HG03565 (cell line): ENCODE data around the gene CEL.
"Not testable (repeated sequence)": the region's sequence is repeated elsewhere in the genome, so short reads cannot be mapped to it uniquely, and the experiment has no call there.

ENCODE experiments used
- ATAC-seq: cut with Tn5 transposase; IDR thresholded peaks from one replicate; pipeline ENCODE4 v1.9.1; 2021; ENCODE audit warnings: mild to moderate bottlenecking, moderate library complexity; ENCODE audit not compliant: unreplicated experiment

The CEL gene

DNA sequence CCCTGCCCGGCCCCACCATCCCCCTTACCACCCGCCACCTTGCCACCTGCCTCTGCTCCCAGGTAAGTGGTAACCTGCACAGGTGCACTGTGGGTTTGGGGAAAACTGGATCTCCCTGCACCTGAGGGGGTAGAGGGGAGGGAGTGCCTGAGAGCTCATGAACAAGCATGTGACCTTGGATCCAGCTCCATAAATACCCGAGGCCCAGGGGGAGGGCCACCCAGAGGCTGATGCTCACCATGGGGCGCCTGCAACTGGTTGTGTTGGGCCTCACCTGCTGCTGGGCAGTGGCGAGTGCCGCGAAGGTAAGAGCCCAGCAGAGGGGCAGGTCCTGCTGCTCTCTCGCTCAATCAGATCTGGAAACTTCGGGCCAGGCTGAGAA is at the start of gene CEL:
Gene CEL, plus strand, starts transcription at position 218 of the 382 bp plus-strand sequence. Its CDS starts 22 bp downstream, at position 240.
- ATAC-seq, result not testable (repeated sequence)

DNA sequence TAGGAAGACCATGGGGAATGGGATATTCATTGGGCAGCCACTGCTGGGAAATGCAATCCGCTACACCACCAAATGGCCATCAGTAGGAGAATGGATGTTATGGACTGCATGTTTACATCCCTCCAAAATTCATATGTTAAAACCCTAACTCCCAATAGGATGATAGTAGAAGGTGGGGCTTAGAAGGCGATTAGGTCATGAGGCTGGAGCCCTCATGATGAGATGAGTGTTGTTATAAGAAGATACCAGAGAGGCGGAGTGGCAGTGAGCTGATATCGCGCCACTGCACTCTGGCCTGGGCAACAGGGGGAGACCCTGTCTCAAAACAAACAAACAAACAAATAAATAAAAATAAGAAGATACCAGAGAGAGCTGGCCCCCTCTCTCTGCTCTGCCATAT is 47.1 kb upstream of the CEL start:
- no peak for ATAC-seq

DNA sequence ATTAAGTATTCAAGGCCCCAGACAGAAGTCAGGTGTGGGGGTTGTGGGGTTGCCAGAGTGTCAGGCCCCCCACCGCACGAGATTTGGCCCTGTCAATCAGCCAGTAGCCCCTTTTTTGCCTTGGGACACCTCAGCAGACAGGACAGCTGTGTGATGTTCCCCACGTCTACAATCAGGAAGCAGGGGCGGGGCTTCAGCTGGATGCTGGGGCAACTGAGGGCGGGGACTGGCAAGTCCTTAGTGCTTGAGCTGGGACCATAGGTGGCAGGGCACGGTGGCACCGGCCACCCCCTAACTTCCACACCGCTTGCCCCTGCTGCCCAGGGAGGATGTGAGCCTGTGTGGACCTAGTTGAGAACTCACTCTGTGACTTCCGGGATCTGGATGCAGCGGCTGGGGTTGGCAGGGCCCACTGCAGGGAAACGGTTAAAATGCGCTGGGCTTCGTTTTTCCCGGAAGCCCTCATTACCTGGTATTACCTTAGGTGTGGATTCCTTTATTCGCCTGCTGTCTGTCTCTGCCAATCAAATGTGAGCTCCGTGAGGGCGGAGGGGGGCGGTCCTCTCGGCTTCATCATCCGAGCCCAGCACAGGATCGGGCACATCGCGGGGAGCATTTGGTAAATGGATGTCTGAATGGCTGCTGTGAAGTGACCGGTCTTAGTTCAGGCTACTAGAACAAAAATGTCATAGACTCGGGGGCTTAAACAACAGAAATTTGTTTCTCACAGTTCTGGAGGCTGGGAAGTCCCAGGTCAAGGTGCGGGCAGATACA is 38.5 kb upstream of the CEL start:
- ATAC-seq, result no peak

DNA sequence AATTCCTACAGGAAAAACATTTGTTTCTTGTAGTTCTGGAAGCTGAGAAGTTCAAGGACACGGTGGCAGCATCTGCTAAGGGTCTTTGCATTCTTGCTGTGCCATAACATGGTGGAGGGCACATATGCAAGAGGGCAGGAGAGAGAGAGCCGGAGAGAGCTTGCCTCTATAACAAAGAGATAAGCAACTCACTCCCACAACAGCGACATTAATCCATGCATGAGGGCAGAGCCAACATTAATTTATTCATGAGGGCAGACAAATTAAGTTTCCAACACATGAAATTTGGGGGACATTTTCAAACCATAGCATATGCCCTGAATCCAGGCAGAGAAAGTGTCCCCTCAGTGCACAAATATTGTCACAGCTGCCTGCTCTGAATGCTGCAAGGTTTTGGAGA is 35.4 kb upstream of the CEL start:
- no peak for ATAC-seq

DNA sequence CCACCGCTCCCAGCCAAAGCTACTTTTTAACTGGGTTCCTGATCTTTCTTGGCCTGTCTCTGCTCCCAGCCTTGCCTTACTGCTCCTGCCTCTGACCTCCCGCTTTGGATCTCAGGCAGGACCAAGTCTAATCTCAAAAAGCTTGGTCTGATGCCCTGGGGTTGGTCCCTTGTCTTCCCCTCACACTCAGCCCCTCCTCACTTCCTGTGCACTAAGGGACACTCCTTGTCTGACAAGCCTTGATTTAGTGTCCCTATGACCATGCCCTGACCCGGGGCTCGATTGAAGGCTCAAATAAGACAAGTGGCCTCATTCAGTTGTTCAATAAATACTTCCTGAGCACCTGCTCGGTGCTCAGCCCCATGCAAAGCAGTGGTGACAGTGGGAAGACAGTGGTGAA is 34.6 kb upstream of the CEL start:
- no peak for ATAC-seq

DNA sequence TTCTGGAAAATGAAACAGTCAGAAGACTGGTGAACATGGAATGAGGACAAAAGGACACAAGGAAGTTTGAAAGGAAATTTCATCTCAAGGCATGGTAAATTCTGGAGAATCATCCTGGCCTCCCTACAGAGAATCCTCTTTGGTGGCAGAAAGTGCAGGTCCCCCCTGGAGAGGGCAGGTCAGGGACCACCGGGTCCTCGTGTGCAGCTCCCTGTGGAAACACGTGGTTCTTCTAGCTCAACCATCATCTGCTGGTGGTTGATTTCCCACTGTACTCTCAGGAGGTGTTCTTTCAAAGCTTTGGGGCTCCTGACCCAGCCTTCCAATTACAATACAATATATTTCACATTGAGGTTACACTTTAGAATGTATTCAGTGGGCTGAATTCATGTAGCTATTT is 33.6 kb upstream of the CEL start:
- ATAC-seq, result no peak

DNA sequence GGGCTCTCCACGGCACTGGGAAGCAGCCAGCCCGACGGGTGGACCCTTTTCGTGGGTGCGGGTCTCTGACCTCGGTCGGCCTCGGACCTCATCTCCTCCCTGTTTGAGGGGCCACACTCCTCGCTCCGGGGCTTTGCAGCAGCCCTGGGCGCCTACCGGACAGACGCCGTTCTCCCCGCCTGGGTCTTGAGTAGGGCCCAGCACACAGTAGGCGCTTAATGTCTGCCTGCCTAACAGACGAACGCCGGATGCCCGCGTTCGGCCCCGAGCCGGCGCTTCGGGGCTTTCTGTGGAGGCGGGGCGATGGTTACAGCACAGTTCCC is 31.8 kb upstream of the CEL start:
- no peak for ATAC-seq

DNA sequence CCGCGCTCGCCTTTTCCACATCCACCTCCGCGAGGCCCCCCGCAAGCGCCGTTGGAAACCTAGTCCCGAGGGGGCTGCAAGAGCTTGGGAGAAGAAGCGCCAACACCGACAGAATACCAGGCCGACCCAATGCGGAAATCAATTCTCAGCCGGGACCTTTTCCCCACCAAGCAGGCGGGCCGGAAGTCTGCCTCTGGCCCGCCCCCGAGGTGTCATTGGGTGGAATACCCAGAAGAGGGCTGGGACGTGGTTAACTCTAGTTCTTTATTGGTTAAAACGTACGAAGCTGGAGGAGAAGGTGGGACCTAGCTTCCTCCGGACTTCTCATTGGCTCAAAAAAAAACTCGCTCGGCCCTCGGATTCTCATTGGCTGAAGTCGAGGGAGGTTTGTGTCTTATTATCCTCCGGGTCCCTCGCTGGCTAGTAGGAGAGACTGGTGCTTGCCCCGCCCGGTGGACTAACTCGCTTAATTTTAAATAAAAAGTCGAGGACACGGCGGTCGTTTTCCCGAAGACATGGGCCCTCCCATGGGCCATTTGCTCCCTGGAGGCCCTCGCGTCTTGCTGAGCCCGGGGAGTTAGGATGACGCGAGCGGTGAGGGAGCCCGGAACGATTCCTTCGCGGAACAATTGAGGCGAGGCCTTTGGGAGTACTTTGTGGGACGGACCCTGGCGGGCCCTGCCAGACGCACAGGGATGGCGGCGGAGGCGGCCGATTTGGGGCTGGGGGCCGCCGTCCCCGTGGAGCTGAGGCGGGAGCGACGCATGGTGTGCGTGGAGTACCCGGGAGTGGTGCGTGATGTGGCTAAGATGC is 31.3 kb upstream of the CEL start, which contains the start of gene GTF3C5:
Gene GTF3C5, plus strand, starts transcription at position 681 of the 813 bp plus-strand sequence. Its CDS starts 15 bp downstream, at position 696.
- ATAC-seq, result peak; percentile 92

DNA sequence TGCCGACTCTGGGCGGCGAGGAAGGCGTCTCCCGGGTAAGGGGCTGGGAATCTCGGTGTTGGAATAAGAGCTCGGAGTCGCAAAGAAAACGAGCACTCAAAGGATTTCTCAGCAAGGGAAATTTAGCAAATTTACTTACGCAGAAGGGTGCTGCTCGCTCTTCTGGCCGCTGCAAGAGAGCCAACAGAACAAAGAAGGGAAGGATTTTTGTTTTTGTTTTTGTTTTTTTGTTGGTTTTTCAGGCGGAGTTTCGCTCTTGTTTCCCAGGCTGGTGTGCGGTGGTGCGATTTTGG is 30.7 kb upstream of the CEL start:
- ATAC-seq, result no peak

DNA sequence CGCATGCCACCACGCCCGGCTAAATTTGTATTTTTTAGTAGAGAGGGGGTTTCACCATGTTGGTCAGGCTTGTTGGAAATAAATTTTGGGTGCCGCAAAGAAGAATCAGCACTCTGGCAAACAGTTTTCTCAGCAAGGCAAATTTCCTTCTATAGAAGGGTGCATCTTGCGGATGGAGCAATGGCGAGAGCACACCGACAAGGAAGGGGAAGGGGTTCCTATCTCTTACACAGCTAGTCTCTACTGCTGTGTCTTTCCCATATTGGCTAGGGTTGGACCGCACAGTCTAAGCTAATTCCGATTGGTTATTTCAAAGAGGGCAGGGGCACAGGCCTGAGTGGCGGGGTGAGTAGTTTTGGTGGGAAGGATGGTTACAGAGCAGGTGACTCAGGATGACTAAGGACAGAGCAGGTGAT is 30.3 kb upstream of the CEL start:
- no peak for ATAC-seq

DNA sequence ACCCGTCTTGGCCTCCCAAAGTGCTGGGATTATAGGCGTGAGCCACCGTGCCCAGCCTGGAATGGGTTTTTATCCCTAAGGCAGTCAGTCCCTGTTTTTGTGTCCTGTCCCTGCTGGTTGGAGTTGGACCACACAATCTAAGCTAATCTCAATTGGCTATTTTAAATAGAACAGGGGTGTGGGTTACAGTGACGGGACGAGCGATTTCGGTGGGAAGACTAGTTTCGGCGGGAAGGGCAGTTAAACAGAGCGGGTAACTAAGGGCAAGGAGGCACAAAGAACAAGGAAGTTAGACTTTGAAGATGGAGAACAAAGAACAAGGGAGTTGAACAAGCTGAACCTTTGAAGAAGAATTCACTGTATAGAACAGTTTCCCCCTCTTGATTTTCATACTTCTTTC is 29.6 kb upstream of the CEL start:
- ATAC-seq, result no peak

DNA sequence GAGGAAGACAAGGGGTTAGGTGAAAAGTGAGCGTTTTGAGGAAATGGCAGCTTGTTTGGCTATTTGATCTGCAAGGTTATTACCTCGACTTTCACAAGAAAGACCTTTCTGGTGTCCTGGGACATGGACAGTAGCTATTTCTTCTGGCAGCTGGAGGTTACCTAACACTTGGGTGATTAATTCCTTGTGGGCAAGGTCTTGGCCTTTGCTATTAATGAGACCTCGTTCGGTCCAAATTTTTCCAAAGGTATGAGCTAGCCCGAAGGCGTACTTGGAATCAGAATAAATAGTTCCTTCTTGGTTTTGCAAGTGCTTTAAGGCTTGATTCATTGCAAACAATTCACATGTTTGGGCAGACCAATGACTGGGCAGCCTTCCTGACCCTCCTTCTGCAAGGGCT is 26.1 kb upstream of the CEL start:
- ATAC-seq, result no peak

DNA sequence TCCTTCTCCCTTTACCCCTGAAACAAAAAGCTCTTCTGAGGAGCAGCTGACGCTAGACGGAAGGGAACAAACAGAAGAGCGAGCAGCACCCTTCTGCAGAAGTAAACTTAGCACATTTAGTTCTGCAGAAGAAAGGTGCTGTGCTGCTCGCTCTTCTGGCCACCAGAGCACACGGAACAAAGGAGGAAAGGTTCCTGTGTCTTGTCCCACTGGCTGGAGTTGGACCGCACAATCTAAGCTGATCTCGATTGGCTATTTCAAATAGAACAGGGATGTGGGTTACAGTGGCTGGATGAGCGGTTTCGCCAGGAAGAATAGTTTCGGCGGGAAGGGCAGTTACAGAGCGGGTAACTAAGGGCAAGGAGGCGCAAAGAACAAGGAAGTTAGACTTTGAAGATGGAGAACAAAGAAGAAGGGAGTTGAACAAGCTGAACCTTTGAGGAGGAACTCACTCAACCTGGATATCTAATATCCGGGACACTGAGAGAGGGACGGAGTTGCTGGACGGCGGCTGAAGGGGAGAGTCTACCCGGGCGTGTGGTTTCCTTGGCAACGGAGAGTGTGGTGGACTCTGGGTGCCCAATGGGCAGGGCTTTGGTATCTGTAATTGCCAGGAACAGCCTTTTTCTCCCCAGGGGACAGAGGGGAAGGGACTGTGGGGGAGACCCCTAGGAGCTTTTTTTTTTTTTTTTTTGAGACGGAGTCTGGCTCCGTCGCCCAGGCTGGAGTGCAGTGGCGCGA is 23.8 kb upstream of the CEL start:
- ATAC-seq, result no peak

DNA sequence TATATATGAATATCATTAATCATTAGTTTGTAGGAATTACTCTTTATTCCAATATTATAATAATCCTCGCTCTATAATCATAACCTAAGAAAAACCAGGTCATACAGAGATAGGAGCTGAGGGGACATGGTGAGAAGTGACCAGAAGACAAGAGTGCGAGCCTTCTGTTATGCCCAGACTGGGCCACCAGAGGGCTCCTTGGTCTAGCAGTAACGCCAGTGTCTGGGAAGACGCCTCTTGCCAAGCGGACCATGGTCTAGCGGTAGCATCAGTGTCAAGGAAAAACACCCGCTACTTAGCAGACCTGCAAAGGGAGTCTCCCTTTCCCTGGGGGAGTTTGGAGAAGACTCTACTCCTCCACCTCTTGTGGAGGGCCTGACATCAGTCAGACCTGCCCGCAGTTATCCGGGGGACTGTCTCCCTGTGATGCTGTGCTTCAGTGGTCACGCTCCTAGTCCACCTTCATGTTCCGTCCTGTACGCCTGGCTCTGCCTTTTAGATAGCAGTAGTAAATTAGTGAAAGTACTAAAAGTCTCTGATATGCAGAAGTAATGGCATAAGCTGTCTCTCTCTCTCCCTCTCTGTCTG is 20.8 kb upstream of the CEL start:
- ATAC-seq, result not testable (repeated sequence)

DNA sequence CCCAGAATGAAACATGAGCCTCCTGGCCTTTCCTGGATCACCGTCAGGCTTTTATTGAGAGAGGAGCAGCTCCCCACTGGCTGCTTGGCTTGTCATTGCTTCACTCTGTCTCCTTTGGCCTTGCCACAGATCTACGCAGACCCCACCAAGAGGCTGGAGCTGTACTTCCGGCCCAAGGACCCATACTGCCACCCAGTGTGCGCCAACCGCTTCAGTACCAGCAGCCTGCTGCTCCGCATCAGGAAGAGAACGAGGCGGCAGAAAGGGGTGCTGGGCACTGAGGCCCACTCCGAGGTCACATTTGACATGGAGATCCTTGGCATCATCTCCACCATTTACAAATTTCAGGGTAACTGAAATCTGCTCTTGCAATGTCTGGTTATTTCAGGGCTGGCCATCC is 19.8 kb upstream of the CEL start:
- no peak for ATAC-seq

DNA sequence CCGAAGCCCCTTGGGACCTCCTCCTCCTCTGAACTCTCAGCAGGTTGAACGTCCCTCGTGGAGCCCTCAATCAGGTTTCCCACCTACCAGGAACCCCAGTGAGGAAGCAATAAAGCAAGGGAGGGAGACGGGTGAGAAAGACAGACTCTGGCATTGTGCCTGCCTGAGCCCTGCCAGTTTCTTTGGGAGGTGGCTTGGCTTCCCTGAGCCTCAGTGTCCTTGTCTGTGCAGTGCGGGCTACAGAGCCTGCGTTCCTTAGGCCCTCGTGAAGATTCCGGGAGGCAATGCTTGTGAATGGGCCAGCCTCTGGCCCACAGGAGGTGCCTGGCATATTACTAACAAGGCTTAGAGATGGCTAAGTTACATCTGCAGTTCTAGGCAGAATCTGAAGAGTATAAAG is 19.1 kb upstream of the CEL start:
- no peak for ATAC-seq

DNA sequence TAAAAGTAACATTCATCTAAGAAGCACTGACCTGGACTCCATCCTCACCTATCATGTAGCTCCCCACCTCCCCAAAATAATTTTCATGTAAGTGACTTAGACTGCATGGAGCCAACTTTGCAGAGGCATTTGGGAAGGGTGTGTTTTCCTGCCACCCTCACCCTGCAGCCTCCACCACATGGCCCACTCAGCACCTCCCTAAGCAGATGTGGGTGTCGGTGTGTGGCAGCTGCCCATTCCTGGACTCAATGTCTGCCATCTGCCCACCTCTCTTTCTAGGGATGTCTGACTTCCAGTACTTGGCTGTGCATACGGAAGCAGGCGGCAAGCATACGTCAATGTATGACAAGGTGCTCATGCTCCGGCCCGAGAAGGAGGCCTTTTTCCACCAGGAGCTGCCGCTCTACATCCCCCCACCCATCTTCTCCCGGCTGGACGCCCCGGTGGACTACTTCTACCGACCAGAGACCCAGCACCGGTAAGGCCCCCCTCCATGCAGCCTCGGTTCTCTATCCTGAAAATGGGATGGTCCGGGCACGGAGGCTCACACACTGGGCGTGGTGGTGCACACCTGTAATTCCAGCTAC is 18.2 kb upstream of the CEL start:
- no peak for ATAC-seq

DNA sequence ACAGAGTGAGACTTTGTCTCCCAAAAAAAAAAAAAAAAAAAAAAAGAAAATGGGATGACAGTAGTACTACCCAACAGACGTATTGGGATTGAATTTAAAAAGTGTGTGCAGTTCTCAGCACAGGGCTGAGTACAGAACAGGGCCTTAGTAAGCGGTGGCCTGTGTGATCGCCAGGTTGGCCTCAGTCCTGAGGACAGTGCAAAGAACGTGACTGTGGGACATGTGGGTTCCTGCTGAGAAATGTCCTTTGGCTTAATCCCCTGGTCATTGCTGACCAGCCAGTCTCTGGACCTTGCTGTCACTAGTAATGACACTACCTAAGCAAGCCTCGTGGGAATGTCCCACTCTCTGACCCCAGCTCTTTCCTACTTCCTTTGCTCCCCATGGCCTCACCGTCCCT is 17.7 kb upstream of the CEL start:
- ATAC-seq, result no peak

DNA sequence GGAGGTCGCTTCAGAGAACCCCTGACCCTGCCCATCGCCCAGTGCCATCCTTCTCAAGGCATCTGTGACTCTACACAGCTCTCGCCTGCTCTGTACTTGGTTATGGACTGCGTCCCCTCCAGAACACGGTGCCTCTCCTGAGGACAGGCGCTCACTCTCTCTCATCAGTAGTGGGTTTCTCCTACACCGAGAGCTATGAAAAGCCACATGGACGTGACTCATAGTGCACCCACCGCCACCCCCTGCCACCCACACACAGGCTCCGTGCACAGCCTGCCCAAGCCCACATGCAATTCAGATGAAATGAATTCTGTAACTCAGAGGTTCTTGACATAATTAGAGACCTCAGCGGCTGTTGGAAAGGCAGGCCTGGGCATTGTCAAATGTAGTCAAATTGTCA is 17.1 kb upstream of the CEL start:
- no peak for ATAC-seq

DNA sequence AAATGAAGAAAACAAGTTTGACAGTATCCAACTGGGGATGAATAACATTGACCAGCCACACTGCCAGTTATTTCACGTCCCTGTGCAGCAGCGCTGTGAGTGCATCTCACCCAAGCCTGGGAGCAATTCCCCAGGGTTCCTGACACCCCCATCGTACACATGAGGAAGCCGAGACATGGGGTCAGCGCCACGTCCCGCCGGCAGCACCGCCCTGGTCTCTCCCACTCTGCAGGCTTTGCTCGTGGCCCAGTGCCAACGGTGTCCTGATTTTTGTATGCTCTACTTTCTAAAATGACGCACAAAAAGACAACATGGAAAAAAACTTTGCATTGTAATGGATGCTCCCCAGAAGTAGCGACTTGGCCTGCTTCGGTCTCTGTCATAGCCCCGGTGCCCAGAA is 16.6 kb upstream of the CEL start:
- no peak for ATAC-seq

DNA sequence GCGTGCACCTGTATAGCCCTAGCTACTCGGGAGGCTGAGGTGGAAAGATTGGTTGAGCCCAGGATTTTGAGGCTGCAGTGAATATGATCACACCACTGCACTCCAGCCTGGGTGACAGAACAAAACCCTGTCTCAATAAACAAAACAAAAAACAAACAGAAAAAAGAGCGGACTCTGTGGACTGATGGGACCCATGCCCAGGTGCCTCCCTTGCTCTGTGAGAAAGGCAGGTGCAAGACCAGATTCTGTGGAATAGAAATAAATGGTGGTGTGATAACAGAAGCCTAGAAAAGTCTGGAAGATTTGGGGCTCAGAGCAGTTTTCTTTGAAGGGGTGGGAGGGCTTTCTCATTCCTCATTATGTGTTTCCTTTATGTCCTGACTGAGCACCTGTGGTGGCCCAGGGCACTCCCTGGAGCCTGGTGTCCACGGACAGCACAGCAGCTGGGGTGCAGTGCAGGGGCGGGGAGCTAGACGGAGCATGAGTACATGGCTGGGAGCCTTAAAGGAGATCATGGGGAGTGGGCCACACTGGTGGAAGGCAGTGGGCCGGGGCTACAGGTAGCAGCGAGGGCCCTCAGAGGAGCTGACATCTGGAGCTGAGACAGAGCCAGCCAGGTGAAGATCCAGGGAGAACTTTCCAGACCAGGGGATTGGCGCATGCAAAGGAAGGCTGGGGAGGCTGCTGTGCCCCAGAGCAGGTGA is 15.4 kb upstream of the CEL start:
- ATAC-seq, result no peak
